Neural cell (in vitro differentiated cells): ENCODE data around the gene PIK3CA. TPM values are rescaled to one million over a fixed set of nuclear protein-coding genes. Genes with fewer than 3 reads are reported as not detected.

ENCODE experiments used
- H2AFZ ChIP-seq: fragments of 200-600, 300-800 bp; sonication (generic), shearing (Covaris generic); 2 replicates; pipeline ENCODE4 v1.6.0; 2014; ENCODE audit warnings: low read depth, mild to moderate bottlenecking, antibody characterized with exemption, low read length, moderate library complexity
- H3F3A ChIP-seq: fragments of 200-600 bp; shearing (Covaris generic); 2 replicates; pipeline ENCODE4 v1.6.1; 2016; ENCODE audit warnings: mild to moderate bottlenecking, moderate library complexity, mixed read lengths, antibody characterized with exemption, low read length; ENCODE audit not compliant: insufficient read depth, poor library complexity, severe bottlenecking
- H3K27ac ChIP-seq: fragments of 200-600, 300-800 bp; sonication (generic), shearing (Covaris generic); 2 replicates; pipeline ENCODE4 v1.5.1; 2014; ENCODE audit warnings: mild to moderate bottlenecking, low read length, moderate library complexity
- H3K27me3 ChIP-seq: fragments of 300-800, 200-600 bp; sonication (generic), shearing (Covaris generic); 2 replicates; pipeline ENCODE4 v1.6.0; 2014; ENCODE audit warnings: mild to moderate bottlenecking, low read depth, low read length, moderate library complexity; ENCODE audit not compliant: insufficient read depth
- H3K36me3 ChIP-seq: fragments of 300-800, 200-600 bp; sonication (generic), shearing (Covaris generic); 2 replicates; pipeline ENCODE4 v1.5.1; 2014; ENCODE audit warnings: mild to moderate bottlenecking, antibody characterized with exemption, low read length, moderate library complexity; ENCODE audit not compliant: insufficient read depth
- H3K4me2 ChIP-seq: fragments of 300-800, 200-600 bp; sonication (generic), shearing (Covaris generic); 2 replicates; pipeline ENCODE4 v1.6.0; 2014; ENCODE audit warnings: mild to moderate bottlenecking, low read length
- H3K4me3 ChIP-seq: fragments of 300-800, 200-600 bp; sonication (generic), shearing (Covaris generic); 2 replicates; pipeline ENCODE4 v1.5.1; 2014; ENCODE audit warnings: mild to moderate bottlenecking, low read length, moderate library complexity
- H3K79me2 ChIP-seq: fragments of 200-600 bp; shearing (Covaris generic); replicated peaks from 2 replicates; pipeline ENCODE4 v1.6.0; 2014; ENCODE audit warnings: mild to moderate bottlenecking, low read length, moderate library complexity; ENCODE audit not compliant: insufficient read depth
- H3K9ac ChIP-seq: fragments of 300-800, 200-600 bp; sonication (generic), shearing (Covaris generic); 2 replicates; pipeline ENCODE4 v1.6.1; 2016; ENCODE audit warnings: mild to moderate bottlenecking, low read length, mixed read lengths
- H3K9me2 ChIP-seq: fragments of 200-600 bp; shearing (Covaris generic); 2 replicates; pipeline ENCODE4 v1.6.1; 2016; ENCODE audit warnings: mild to moderate bottlenecking, low read length, mixed read lengths; ENCODE audit not compliant: insufficient read depth
- H3K9me3 ChIP-seq: fragments of 200-600, 300-800 bp; sonication (generic), shearing (Covaris generic); 2 replicates; pipeline ENCODE4 v1.6.1; 2016; ENCODE audit warnings: mild to moderate bottlenecking, mixed run types, low read length, moderate library complexity, mixed read lengths
- H4K20me1 ChIP-seq: fragments of 200-600 bp; shearing (Covaris generic); 2 replicates; pipeline ENCODE4 v1.6.1; 2016; ENCODE audit warnings: mild to moderate bottlenecking, mixed run types; ENCODE audit not compliant: insufficient read depth
- CTCF ChIP-seq: fragments of 450-650 bp; IDR thresholded peaks from 2 replicates; pipeline ENCODE4 v1.5.1; 2014; ENCODE audit warnings: antibody characterized with exemption, mild to moderate bottlenecking, moderate library complexity; ENCODE audit not compliant: poor library complexity, severe bottlenecking
- EP300 ChIP-seq: fragments of 450-650 bp; conservative IDR thresholded peaks from 2 replicates; pipeline ENCODE4 v1.6.1; 2014; ENCODE audit warnings: antibody characterized with exemption, mild to moderate bottlenecking, moderate library complexity; ENCODE audit not compliant: poor library complexity, severe bottlenecking
- EZH2 ChIP-seq: fragments of 200-600, 300-800 bp; shearing (Covaris generic), sonication (generic); IDR thresholded peaks from 2 replicates; pipeline ENCODE4 v1.6.1; 2014; ENCODE audit warnings: antibody characterized with exemption, low read length, borderline replicate concordance, mild to moderate bottlenecking; ENCODE audit not compliant: insufficient read depth, poor library complexity, severe bottlenecking
- MXI1 ChIP-seq: fragments of 450-650 bp; conservative IDR thresholded peaks from 2 replicates; pipeline ENCODE4 v1.6.1; 2014; ENCODE audit warnings: antibody characterized with exemption, mild to moderate bottlenecking; ENCODE audit not compliant: poor library complexity, severe bottlenecking
- POLR2AphosphoS5 ChIP-seq: IDR thresholded peaks from 2 replicates; pipeline ENCODE4 v1.6.1; 2012
- RAD21 ChIP-seq: fragments of 450-650 bp; conservative IDR thresholded peaks from 2 replicates; pipeline ENCODE4 v1.6.1; 2014; ENCODE audit warnings: antibody characterized with exemption, mild to moderate bottlenecking, moderate library complexity
- SMC3 ChIP-seq: fragments of 450-650 bp; conservative IDR thresholded peaks from 2 replicates; pipeline ENCODE4 v1.6.1; 2014; ENCODE audit warnings: antibody characterized with exemption, mild to moderate bottlenecking, moderate library complexity; ENCODE audit not compliant: poor library complexity
- TAF1 ChIP-seq: IDR thresholded peaks from 2 replicates; pipeline ENCODE4 v1.6.1; 2012; ENCODE audit warnings: low read depth
- polyA plus RNA-seq: library from polyadenylated mRNA; depleted of rRNA; stranded (reverse); fragments of >200 nt; gene quantifications from 2 replicates; pipeline ENCODE4 v1.2.3, GENCODE V29; 2014
- TF ChIP-seq, protein P1 (sequence below): IDR thresholded peaks from 2 replicates; pipeline ENCODE4 v1.6.1; 2012; ENCODE audit warnings: borderline replicate concordance

PIK3CA gene
- polyA plus RNA-seq, 1 donor from 2014 or later = 15.2 TPM

DNA sequence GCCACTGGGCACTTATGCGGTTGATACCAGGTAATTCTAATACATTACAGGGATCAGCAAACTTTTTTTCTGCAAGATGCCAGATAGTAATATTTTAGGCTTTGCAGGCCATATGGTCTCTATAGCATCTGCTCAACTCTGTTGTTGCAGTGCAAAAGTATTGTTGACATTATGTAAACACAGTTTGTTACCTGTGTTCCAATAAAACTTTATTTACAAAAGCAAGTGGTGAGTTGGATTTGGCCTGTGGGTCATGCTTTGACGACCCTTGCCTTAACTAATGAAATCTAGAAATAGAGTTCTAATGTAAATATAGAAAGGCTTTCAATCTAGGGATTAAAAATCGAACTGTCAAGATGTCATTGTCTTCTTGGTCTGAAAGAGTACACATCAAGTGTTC, 44.4 kb downstream of the PIK3CA start:
- Histone ChIP-seq H3K27ac (no peak overlapping the region), H3K4me2 (no peak overlapping the region), H3K9me3 (no peaks in the 10 kb centered on the region), H3K9me2 (no peaks in the 10 kb centered on the region), H2AFZ (no peak overlapping the region), H3K27me3 (no peaks in the 10 kb centered on the region), H3K79me2 (peaks cover 4% of the 10 kb centered on the region), H3K36me3 (no peaks in the 10 kb centered on the region), H4K20me1 (no peaks in the 10 kb centered on the region), H3K4me3 (no peak overlapping the region), H3K9ac (no peak overlapping the region), H3F3A (no peaks in the 10 kb centered on the region)
- TF ChIP-seq TAF1 (no peak), CTCF (no peak), EZH2 (no peak), SMC3 (no peak), MXI1 (no peak), RAD21 (no peak), EP300 (no peak), POLR2AphosphoS5 (no peak)
- TF ChIP-seq, protein P1, sequence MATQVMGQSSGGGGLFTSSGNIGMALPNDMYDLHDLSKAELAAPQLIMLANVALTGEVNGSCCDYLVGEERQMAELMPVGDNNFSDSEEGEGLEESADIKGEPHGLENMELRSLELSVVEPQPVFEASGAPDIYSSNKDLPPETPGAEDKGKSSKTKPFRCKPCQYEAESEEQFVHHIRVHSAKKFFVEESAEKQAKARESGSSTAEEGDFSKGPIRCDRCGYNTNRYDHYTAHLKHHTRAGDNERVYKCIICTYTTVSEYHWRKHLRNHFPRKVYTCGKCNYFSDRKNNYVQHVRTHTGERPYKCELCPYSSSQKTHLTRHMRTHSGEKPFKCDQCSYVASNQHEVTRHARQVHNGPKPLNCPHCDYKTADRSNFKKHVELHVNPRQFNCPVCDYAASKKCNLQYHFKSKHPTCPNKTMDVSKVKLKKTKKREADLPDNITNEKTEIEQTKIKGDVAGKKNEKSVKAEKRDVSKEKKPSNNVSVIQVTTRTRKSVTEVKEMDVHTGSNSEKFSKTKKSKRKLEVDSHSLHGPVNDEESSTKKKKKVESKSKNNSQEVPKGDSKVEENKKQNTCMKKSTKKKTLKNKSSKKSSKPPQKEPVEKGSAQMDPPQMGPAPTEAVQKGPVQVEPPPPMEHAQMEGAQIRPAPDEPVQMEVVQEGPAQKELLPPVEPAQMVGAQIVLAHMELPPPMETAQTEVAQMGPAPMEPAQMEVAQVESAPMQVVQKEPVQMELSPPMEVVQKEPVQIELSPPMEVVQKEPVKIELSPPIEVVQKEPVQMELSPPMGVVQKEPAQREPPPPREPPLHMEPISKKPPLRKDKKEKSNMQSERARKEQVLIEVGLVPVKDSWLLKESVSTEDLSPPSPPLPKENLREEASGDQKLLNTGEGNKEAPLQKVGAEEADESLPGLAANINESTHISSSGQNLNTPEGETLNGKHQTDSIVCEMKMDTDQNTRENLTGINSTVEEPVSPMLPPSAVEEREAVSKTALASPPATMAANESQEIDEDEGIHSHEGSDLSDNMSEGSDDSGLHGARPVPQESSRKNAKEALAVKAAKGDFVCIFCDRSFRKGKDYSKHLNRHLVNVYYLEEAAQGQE = no peak

GRCh38 chr3:179194931-179195330, 46.8 kb downstream of the PIK3CA start:
- Histone ChIP-seq H3K27me3 (no peaks in the 10 kb centered on the region), H3K4me2 (no peak overlapping the region), H2AFZ (no peak overlapping the region), H3K9me3 (no peaks in the 10 kb centered on the region), H3K79me2 (peaks cover 8% of the 10 kb centered on the region), H3K27ac (no peak overlapping the region), H4K20me1 (no peaks in the 10 kb centered on the region), H3F3A (no peaks in the 10 kb centered on the region), H3K9me2 (no peaks in the 10 kb centered on the region), H3K4me3 (no peak overlapping the region), H3K36me3 (no peaks in the 10 kb centered on the region), H3K9ac (no peak overlapping the region)
- TF ChIP-seq MXI1 (no peak), EP300 (no peak), SMC3 (no peak), TAF1 (no peak), RAD21 (no peak)

GRCh38 chr3:179196098-179196497, 47.9 kb downstream of the PIK3CA start:
- H4K20me1 ChIP-seq = no peaks in the 10 kb centered on the region
- H3K27me3 ChIP-seq = no peaks in the 10 kb centered on the region
- H3F3A ChIP-seq = no peaks in the 10 kb centered on the region
- no peaks in the 10 kb centered on the region for H3K9me2 ChIP-seq
- H3K27ac ChIP-seq = no peak overlapping the region
- no peak overlapping the region for H3K9ac ChIP-seq
- H3K36me3 ChIP-seq = peaks cover 6% of the 10 kb centered on the region
- H2AFZ ChIP-seq = no peak overlapping the region
- H3K9me3 ChIP-seq = no peaks in the 10 kb centered on the region
- TF ChIP-seq CTCF (no peak), EZH2 (no peak), RAD21 (no peak), EP300 (no peak), TAF1 (no peak)
- TF ChIP-seq, protein P1 = no peak
- H3K4me2 ChIP-seq = no peak overlapping the region
- no peak overlapping the region for H3K4me3 ChIP-seq
- peaks cover 8% of the 10 kb centered on the region for H3K79me2 ChIP-seq
